HEK293 (cell line): ENCODE data around the gene SLC14A1.

Experiments used
- CTCF ChIP-seq: fragments of 450-650 bp; formaldehyde crosslinking; IDR thresholded peaks from 2 replicates; pipeline ENCODE4 v1.5.1; 2016; ENCODE audit warnings: missing biosample characterization, missing genetic modification characterization
- GLIS1 ChIP-seq: fragments of 450-650 bp; formaldehyde crosslinking; IDR thresholded peaks from 2 replicates; pipeline ENCODE4 v1.5.1; 2016; ENCODE audit warnings: missing biosample characterization, missing genetic modification characterization
- ZBTB26 ChIP-seq: fragments of 450-650 bp; formaldehyde crosslinking; optimal IDR thresholded peaks from 2 replicates; pipeline ENCODE3; 2016; ENCODE audit warnings: missing biosample characterization, mild to moderate bottlenecking, missing genetic modification characterization
- ZBTB7A ChIP-seq: fragments of 450-650 bp; formaldehyde crosslinking; IDR thresholded peaks from 2 replicates; pipeline ENCODE4 v1.5.1; 2016; ENCODE audit warnings: low read depth, missing biosample characterization, missing genetic modification characterization
- ZNF350 ChIP-seq: fragments of 450-650 bp; formaldehyde crosslinking; IDR thresholded peaks from 2 replicates; pipeline ENCODE4 v1.5.0; 2017; ENCODE audit warnings: missing biosample characterization, mild to moderate bottlenecking, missing genetic modification characterization
- ZNF426 ChIP-seq: fragments of 450-650 bp; formaldehyde crosslinking; IDR thresholded peaks from 2 replicates; pipeline ENCODE4 v1.5.1; 2017; ENCODE audit warnings: missing biosample characterization, missing genetic modification characterization, mild to moderate bottlenecking, inconsistent platforms, moderate library complexity
- ZNF747 ChIP-seq: fragments of 450-650 bp; formaldehyde crosslinking; IDR thresholded peaks from 2 replicates; pipeline ENCODE4 v1.5.1; 2016; ENCODE audit warnings: missing biosample characterization, missing genetic modification characterization
- TF ChIP-seq, protein P1 (sequence below): fragments of 450-650 bp; formaldehyde crosslinking; IDR thresholded peaks from 2 replicates; pipeline ENCODE4 v1.5.1; 2016; ENCODE audit warnings: missing biosample characterization, missing genetic modification characterization

DNA sequence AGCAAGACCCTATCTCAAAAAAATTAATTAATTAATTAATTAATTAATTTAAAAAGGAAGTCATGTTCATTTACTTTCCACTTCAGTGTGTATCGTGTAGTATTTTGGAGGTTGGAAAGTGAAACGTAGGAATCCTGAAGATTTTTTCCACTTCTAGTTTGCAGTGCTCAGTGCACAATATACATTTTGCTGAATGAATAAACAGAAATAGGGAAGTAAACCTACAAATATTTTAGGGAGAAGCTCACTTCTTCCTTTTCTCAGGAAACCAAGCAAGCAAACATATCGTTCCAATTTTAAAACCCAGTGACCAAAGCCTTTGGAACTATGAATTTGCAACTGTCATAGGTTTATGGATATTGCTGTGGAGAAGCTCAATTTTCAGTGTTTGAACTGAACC lies 27.8 kb downstream of the SLC14A1 start:
- no peak for TF ChIP-seq CTCF (tag by site-specific recombination)
- TF ChIP-seq ZBTB26 (tag by site-specific recombination): no peak
- TF ChIP-seq ZNF350: no peak
- TF ChIP-seq, protein P1, sequence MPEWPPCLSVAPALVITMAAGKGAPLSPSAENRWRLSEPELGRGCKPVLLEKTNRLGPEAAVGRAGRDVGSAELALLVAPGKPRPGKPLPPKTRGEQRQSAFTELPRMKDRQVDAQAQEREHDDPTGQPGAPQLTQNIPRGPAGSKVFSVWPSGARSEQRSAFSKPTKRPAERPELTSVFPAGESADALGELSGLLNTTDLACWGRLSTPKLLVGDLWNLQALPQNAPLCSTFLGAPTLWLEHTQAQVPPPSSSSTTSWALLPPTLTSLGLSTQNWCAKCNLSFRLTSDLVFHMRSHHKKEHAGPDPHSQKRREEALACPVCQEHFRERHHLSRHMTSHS (tag by site-specific recombination): no peak
- TF ChIP-seq ZNF747 (tag by site-specific recombination): no peak
- no peak for TF ChIP-seq ZNF426 (tag by site-specific recombination)
- no peak for TF ChIP-seq ZBTB7A
- TF ChIP-seq GLIS1: no peak
